ENCODE results near the gene CRTC2. TPM values are rescaled to one million over a fixed set of nuclear protein-coding genes. Genes with fewer than 3 reads are reported as not detected.
"Not testable (repeated sequence)": the region's sequence is repeated elsewhere in the genome, so short reads cannot be mapped to it uniquely, and the experiment has no call there.

Gene CRTC2
- total RNA-seq (2014; rRNA removed; shearing (Covaris generic)) = 17.1 and 22.4 TPM in 2 replicates

GRCh38 chr1:153958111-153958960 lies at the start of gene CRTC2:
CRTC2 (minus strand) TSS chr1:153958612; CDS start chr1:153958497, 115 bp downstream.
- peak; percentile 98 for DNase-seq
- H3K4me3 ChIP-seq (ENCODE audit: insufficient read depth, low read depth, low read length) = peak within 1 kb of the TSS; percentile 97
- H3K27me3 ChIP-seq (ENCODE audit: control insufficient read depth, insufficient read depth, low read length) = no peaks in the 10 kb centered on the region
- H3K36me3 ChIP-seq (replicated peaks; ENCODE audit: control insufficient read depth, insufficient read depth, low read length) = peaks cover 25% of the 10 kb centered on the region

DNA sequence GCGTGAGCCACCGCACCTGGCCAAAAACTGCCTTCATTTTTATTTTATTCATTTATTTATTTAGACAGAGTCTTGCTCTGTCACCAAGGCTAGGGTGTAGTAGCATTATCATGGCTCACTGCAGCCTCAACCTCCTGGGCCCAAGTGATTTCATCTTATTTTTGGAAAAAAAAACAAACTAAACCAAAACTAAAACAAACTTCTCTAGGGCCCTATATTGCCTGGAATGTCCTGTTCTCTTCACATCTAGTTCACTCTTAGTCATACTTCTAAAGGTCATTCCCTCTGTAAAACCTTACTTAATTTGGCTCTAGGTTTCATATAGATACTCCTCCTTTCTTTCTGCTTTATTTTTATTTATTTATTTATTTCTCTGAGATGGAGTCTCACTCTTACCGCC lies 47.7 kb upstream of the CRTC2 start:
- no peak overlapping the region for H3K4me3 ChIP-seq (ENCODE audit: insufficient read depth, low read depth, low read length)
- H3K27me3 ChIP-seq (ENCODE audit: control insufficient read depth, insufficient read depth, low read length) = no peaks in the 10 kb centered on the region
- H3K36me3 ChIP-seq (replicated peaks; ENCODE audit: control insufficient read depth, insufficient read depth, low read length) = no peaks in the 10 kb centered on the region
- no peak for DNase-seq

DNA sequence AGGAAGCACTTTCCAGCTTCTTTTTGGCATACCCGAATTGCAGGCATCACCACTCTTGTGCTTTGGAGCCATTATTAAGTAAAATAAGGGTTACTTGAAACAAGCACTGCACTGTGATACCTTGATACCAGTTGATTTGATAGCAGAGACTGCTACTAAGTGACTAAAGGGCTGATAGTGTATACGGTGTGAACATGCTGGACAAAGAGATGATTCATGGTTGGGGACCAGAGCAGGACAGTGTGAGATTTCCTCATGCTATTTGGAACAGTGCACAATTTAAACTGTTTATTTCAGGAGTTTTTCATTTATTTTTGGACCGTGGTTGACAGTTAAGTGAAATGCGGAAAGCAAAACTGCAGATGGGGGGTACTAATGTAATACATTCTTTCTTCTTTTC lies 42.0 kb upstream of the CRTC2 start:
- Histone ChIP-seq H3K36me3 (replicated peaks; ENCODE audit: control insufficient read depth, insufficient read depth, low read length) (0 out of 2 replicates have a peak, but pooled peaks cover 1% of the 10 kb centered on the region), H3K4me3 (ENCODE audit: insufficient read depth, low read depth, low read length) (no peak overlapping the region), H3K27me3 (ENCODE audit: control insufficient read depth, insufficient read depth, low read length) (no peaks in the 10 kb centered on the region)
- DNase-seq = no peak

GRCh38 chr1:153996882-153997281 lies 38.5 kb upstream of the CRTC2 start:
- not testable (repeated sequence) for H3K4me3 ChIP-seq (ENCODE audit: insufficient read depth, low read depth, low read length); DNase-seq; H3K27me3 ChIP-seq (ENCODE audit: control insufficient read depth, insufficient read depth, low read length)
- H3K36me3 ChIP-seq (replicated peaks; ENCODE audit: control insufficient read depth, insufficient read depth, low read length) = peaks cover 13% of the 10 kb centered on the region

DNA sequence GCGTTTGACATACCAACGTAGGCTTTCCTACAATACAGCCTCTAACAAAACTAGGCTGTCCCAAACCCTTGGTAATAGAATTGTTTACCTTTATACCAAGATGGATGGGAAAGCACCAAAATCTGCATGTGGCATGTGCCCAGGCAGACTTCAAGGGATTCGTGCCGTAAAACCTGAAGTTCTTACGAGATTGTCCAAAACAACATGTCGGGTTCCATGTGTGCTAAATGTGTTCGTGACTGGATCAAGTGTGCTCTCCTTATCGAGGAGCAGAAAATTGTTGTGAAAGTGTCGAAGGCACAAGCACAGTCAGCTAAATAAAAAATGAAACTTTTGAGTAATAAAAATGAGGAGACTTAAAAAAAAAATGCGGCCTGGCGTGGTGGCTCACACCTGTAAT lies 37.2 kb upstream of the CRTC2 start:
- DNase-seq = no peak

GRCh38 chr1:153995202-153995601 lies 36.8 kb upstream of the CRTC2 start:
- H3K4me3 ChIP-seq (ENCODE audit: insufficient read depth, low read depth, low read length) = no peak overlapping the region
- no peaks in the 10 kb centered on the region for H3K27me3 ChIP-seq (ENCODE audit: control insufficient read depth, insufficient read depth, low read length)
- H3K36me3 ChIP-seq (replicated peaks; ENCODE audit: control insufficient read depth, insufficient read depth, low read length) = peaks cover 18% of the 10 kb centered on the region
- no peak for DNase-seq

More for the DNA sequence above, 37.2 kb upstream of the CRTC2 start:
- no peak overlapping the region for H3K4me3 ChIP-seq (ENCODE audit: insufficient read depth, low read depth, low read length)
- H3K36me3 ChIP-seq (replicated peaks; ENCODE audit: control insufficient read depth, insufficient read depth, low read length) = peaks cover 18% of the 10 kb centered on the region
- no peaks in the 10 kb centered on the region for H3K27me3 ChIP-seq (ENCODE audit: control insufficient read depth, insufficient read depth, low read length)

- DNase-seq = no peak
- Histone ChIP-seq H3K4me3 (ENCODE audit: insufficient read depth, low read depth, low read length) (peak overlapping the region; percentile 83; the same call in 1 of the 2 replicates), H3K36me3 (replicated peaks; ENCODE audit: control insufficient read depth, insufficient read depth, low read length) (peaks cover 18% of the 10 kb centered on the region), H3K27me3 (ENCODE audit: control insufficient read depth, insufficient read depth, low read length) (no peaks in the 10 kb centered on the region)
Observed at GRCh38 chr1:153991806-153992205, 33.4 kb upstream of the CRTC2 start.

GRCh38 chr1:153991151-153991630 lies 32.8 kb upstream of the CRTC2 start:
- Histone ChIP-seq H3K27me3 (ENCODE audit: control insufficient read depth, insufficient read depth, low read length) (no peaks in the 10 kb centered on the region), H3K36me3 (replicated peaks; ENCODE audit: control insufficient read depth, insufficient read depth, low read length) (peaks cover 18% of the 10 kb centered on the region), H3K4me3 (ENCODE audit: insufficient read depth, low read depth, low read length) (peak overlapping the region; percentile 83)
- no peak for DNase-seq

- Histone ChIP-seq H3K27me3 (ENCODE audit: control insufficient read depth, insufficient read depth, low read length) (no peaks in the 10 kb centered on the region), H3K36me3 (replicated peaks; ENCODE audit: control insufficient read depth, insufficient read depth, low read length) (peaks cover 17% of the 10 kb centered on the region), H3K4me3 (ENCODE audit: insufficient read depth, low read depth, low read length) (peak within 1 kb of the TSS; percentile 83)
- DNase-seq = peak; percentile 90
Observed at GRCh38 chr1:153990468-153991150, 32.2 kb upstream of the CRTC2 start, which contains the start of gene RPS27. RPS27 (plus strand) TSS chr1:153990762; CDS start chr1:153990797, 35 bp downstream.

DNA sequence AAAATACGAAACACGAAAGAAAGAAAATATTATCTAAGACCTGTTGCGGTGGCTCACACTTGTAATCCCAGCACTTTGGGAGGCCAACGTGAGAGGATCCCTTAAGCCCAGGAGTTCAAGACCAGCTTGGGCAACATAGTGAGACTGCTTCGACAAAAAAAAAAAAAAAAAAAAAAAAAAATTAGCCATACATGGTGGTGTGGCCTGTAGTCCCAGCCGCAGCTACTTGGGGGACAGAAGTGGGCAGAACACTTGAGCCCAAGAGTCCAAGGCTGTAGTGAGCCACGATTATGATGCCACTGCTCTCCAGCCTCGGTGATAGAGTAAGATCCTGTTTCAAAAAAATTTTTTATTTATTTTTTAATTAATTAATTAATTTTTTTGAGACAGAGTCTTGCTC lies 29.2 kb upstream of the CRTC2 start:
- DNase-seq = no peak
- Histone ChIP-seq H3K4me3 (ENCODE audit: insufficient read depth, low read depth, low read length) (no peak overlapping the region), H3K36me3 (replicated peaks; ENCODE audit: control insufficient read depth, insufficient read depth, low read length) (peaks cover 10% of the 10 kb centered on the region), H3K27me3 (ENCODE audit: control insufficient read depth, insufficient read depth, low read length) (no peaks in the 10 kb centered on the region)

GRCh38 chr1:153985941-153986761 lies 27.7 kb upstream of the CRTC2 start, which contains the start of gene RAB13:
RAB13 (minus strand) TSS chr1:153986339; CDS start chr1:153986236, 103 bp downstream.
- H3K27me3 ChIP-seq (ENCODE audit: control insufficient read depth, insufficient read depth, low read length) = no peaks in the 10 kb centered on the region
- H3K4me3 ChIP-seq (ENCODE audit: insufficient read depth, low read depth, low read length) = peak within 1 kb of the TSS; percentile 87
- H3K36me3 ChIP-seq (replicated peaks; ENCODE audit: control insufficient read depth, insufficient read depth, low read length) = peaks cover 4% of the 10 kb centered on the region
- DNase-seq = peak; percentile 93

DNA sequence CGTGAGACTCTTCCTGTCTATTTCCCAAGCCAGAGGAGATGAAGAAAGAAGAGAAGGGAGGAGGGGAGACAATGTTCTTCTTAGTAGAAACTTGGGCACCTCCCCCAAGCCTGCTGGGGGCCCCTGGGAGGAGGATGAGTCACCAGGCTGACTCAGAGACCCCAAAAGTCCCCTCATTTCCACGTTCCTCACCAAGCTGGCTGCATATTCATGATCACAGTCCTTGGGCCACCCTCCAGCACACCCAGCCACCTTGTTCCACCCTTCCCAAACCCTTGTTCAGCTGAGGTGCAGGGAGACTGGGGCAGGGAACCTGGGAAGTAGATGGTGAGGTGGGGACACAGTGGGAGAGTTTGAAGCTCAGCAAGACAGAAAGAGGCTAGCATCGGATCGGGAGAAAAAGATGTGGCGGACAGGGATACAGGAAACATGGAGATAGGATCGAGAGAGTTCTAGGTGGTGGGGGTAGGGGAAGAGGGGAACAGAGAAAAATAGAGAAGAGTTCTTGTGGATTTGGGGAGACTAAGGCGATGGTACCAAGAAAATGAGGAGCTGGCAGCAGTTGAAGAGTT lies 27.0 kb upstream of the CRTC2 start:
- Histone ChIP-seq H3K36me3 (replicated peaks; ENCODE audit: control insufficient read depth, insufficient read depth, low read length) (peaks cover 3% of the 10 kb centered on the region), H3K27me3 (ENCODE audit: control insufficient read depth, insufficient read depth, low read length) (no peaks in the 10 kb centered on the region), H3K4me3 (ENCODE audit: insufficient read depth, low read depth, low read length) (peak overlapping the region; percentile 87)
- peak; percentile 57 for DNase-seq

DNA sequence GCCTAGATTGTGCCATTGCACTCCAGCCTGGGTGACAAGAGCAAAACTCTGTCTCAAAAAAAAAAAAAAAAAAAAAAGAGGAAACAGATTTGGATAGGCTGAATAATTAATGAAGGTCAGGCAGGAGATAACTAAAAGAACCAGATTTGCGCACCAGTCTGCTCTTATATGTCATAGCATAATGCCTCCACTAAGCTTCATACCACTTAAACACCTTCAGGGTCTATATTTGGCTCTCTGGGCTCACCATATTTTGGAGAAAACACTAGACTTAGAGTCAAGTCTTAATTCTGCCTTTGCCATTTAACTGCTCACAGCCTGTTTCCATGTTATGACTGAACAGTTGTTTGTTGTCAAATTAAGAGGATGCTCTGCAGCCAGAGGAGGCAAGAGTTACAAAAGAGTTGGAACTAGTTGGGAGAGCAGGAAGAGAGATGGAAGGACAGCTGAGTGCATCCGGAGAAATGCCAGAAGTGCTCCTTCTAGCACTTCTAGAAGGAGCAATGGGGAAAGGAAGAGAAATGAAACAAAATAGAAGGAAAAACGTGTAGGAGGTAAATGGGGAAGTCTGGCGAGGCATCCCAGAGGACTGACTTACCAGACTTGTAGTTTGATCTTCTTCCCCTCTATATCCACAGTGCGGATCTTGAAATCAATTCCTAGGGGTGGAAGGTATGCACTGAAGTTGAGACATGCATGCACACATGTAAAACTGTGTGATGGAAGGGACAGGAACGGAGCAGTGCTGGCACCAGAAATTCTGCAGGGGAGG lies 25.9 kb upstream of the CRTC2 start:
- no peak overlapping the region for H3K4me3 ChIP-seq (ENCODE audit: insufficient read depth, low read depth, low read length)
- no peaks in the 10 kb centered on the region for H3K27me3 ChIP-seq (ENCODE audit: control insufficient read depth, insufficient read depth, low read length)
- H3K36me3 ChIP-seq (replicated peaks; ENCODE audit: control insufficient read depth, insufficient read depth, low read length) = peaks cover 3% of the 10 kb centered on the region
- no peak for DNase-seq

All from H7 (cell line).